CD4-positive, CD25-positive, alpha-beta regulatory T cell (primary cell): ENCODE data around the gene CTNNA2. TPM values are rescaled to one million over a fixed set of nuclear protein-coding genes. Genes with fewer than 3 reads are reported as not detected.

Experiments
- ATAC-seq, 2 donors: fragments of 150-1000 bp; cut with Tn5 transposase; one replicate each; pipeline ENCODE4 v1.10.0; 2021; ENCODE audit warnings: low read depth in 2 of 2, moderate number of reproducible peaks in 2 of 2, moderate library complexity in 1 of 2
- DNase-seq, 3 donors: peaks; one replicate each; pipeline versions ENCODE4 v3.0.0 to v3.0.0-alpha.2; 2012 to 2022; ENCODE audit warnings: mixed read lengths in 1 of 3
- H3K27ac ChIP-seq: one replicate; pipeline ENCODE4 v1.7.0; 2013; ENCODE audit warnings: mild to moderate bottlenecking, low read length; ENCODE audit not compliant: insufficient read depth, poor library complexity, severe bottlenecking
- H3K27me3 ChIP-seq: one replicate; pipeline ENCODE4 v1.7.0; 2013; ENCODE audit warnings: low read length; ENCODE audit not compliant: control insufficient read depth, insufficient read depth
- H3K36me3 ChIP-seq: one replicate; pipeline ENCODE4 v1.7.0; 2013; ENCODE audit warnings: mild to moderate bottlenecking, low read length, moderate library complexity; ENCODE audit not compliant: control insufficient read depth, insufficient read depth
- H3K4me1 ChIP-seq: 2 replicates; pipeline ENCODE4 v1.7.0; 2013; ENCODE audit warnings: mild to moderate bottlenecking, low read length; ENCODE audit not compliant: insufficient read depth, control insufficient read depth, poor library complexity, severe bottlenecking
- H3K4me3 ChIP-seq: one replicate; pipeline ENCODE4 v1.7.0; 2013; ENCODE audit warnings: low read depth, mild to moderate bottlenecking, low read length, moderate library complexity
- H3K9me3 ChIP-seq, 2 experiments: 1 replicate in 1 of 2; 2 replicates in 1 of 2; pipeline ENCODE4 v1.7.0; 2013; ENCODE audit warnings: low read length in 2 of 2, mild to moderate bottlenecking in 1 of 2, moderate library complexity in 1 of 2; ENCODE audit not compliant: control insufficient read depth in 2 of 2
- H3K27ac Mint-ChIP-seq, 3 donors: one replicate each; pipeline ENCODE4 v1.8.0; 2020 to 2022; ENCODE audit warnings: mild to moderate bottlenecking in 3 of 3, mixed read lengths in 3 of 3, moderate library complexity in 2 of 3
- H3K27me3 Mint-ChIP-seq: one replicate; pipeline ENCODE4 v1.8.0; 2022; ENCODE audit warnings: mild to moderate bottlenecking, mixed read lengths
- H3K36me3 Mint-ChIP-seq: one replicate; pipeline ENCODE4 v1.8.0; 2020; ENCODE audit warnings: mixed read lengths
- H3K4me1 Mint-ChIP-seq, 4 donors: one replicate each; pipeline ENCODE4 v1.8.0; 2020 to 2022; ENCODE audit warnings: mixed read lengths in 4 of 4, mild to moderate bottlenecking in 1 of 4
- H3K4me3 Mint-ChIP-seq, 4 donors: one replicate each; pipeline ENCODE4 v1.8.0; 2020 to 2022; ENCODE audit warnings: mild to moderate bottlenecking in 4 of 4, mixed read lengths in 4 of 4, moderate library complexity in 3 of 4
- H3K9me3 Mint-ChIP-seq, 7 donors: one replicate each; pipeline ENCODE4 v1.8.0; 2020 to 2022; ENCODE audit warnings: mixed read lengths in 7 of 7, mild to moderate bottlenecking in 3 of 7, moderate library complexity in 2 of 7
- polyA plus RNA-seq, 4 donors: library from polyadenylated mRNA; unstranded; fragments of 300-500 nt; fragmentation: Illumina TruSeq; gene quantifications; one replicate each; pipeline ENCODE4 v1.2.3, GENCODE V29; 2021
- total RNA-seq: library from RNA; stranded (reverse); gene quantifications from one replicate; pipeline ENCODE4 v1.2.3, GENCODE V29; 2022

Gene CTNNA2
- total and polyA plus RNA-seq, 5 donors from 2014 or later = not detected

- no peak for ATAC-seq
- H3K36me3 ChIP-seq = no peaks in the 10 kb centered on the region
- H3K27me3 ChIP-seq = no peaks in the 10 kb centered on the region
- H3K27ac Mint-ChIP-seq = no peak overlapping the region
- H3K4me3 ChIP-seq = no peak overlapping the region
- no peak for DNase-seq
- no peak overlapping the region for H3K27ac ChIP-seq
- no peaks in the 10 kb centered on the region for H3K4me1 Mint-ChIP-seq
- no peaks in the 10 kb centered on the region for H3K9me3 ChIP-seq
- no peaks in the 10 kb centered on the region for H3K36me3 Mint-ChIP-seq
- H3K4me3 Mint-ChIP-seq = no peak overlapping the region
- H3K9me3 Mint-ChIP-seq = peaks cover 1 to 24% (median 8%) of the 10 kb centered on the region in 7 donors
- H3K27me3 Mint-ChIP-seq = no peaks in the 10 kb centered on the region
- no peaks in the 10 kb centered on the region for H3K4me1 ChIP-seq
Observed at GRCh38 chr2:79822136-79822535, 309.3 kb downstream of the CTNNA2 start.

- H3K4me3 ChIP-seq = no peak overlapping the region
- DNase-seq (no peak), ATAC-seq (no peak)
- Mint-ChIP-seq H3K4me1 (no peaks in the 10 kb centered on the region), H3K36me3 (no peaks in the 10 kb centered on the region), H3K27ac (no peak overlapping the region), H3K27me3 (no peaks in the 10 kb centered on the region), H3K4me3 (no peak overlapping the region), H3K9me3 (peaks cover 1 to 22% (median 6%) of the 10 kb centered on the region in 7 donors)
- no peaks in the 10 kb centered on the region for H3K36me3 ChIP-seq
- H3K4me1 ChIP-seq = no peaks in the 10 kb centered on the region
- H3K27ac ChIP-seq = no peak overlapping the region
- no peaks in the 10 kb centered on the region for H3K27me3 ChIP-seq
- H3K9me3 ChIP-seq = peaks cover 0 to 5% of the 10 kb centered on the region in 2 experiments
Observed at GRCh38 chr2:79824086-79824786, 311.4 kb downstream of the CTNNA2 start.

- DNase-seq (no peak), ATAC-seq (no peak)
- Histone ChIP-seq H3K4me3 (no peak overlapping the region), H3K9me3 (peaks cover 0 to 5% of the 10 kb centered on the region in 2 experiments), H3K27me3 (no peaks in the 10 kb centered on the region), H3K27ac (no peak overlapping the region), H3K4me1 (no peaks in the 10 kb centered on the region), H3K36me3 (no peaks in the 10 kb centered on the region)
- H3K27me3 Mint-ChIP-seq = no peaks in the 10 kb centered on the region
- no peaks in the 10 kb centered on the region for H3K36me3 Mint-ChIP-seq
- no peak overlapping the region for H3K4me3 Mint-ChIP-seq
- H3K9me3 Mint-ChIP-seq = peaks cover 1 to 20% (median 4%) of the 10 kb centered on the region in 7 donors
- H3K4me1 Mint-ChIP-seq = no peaks in the 10 kb centered on the region
- H3K27ac Mint-ChIP-seq = no peak overlapping the region
Observed at GRCh38 chr2:79827881-79828280, 315.0 kb downstream of the CTNNA2 start.

- Histone ChIP-seq H3K4me3 (no peak overlapping the region), H3K4me1 (no peaks in the 10 kb centered on the region), H3K9me3 (peaks cover 0 to 5% of the 10 kb centered on the region in 2 experiments), H3K36me3 (no peaks in the 10 kb centered on the region), H3K27ac (no peak overlapping the region), H3K27me3 (no peaks in the 10 kb centered on the region)
- ATAC-seq (no peak), DNase-seq (no peak)
- no peaks in the 10 kb centered on the region for H3K4me1 Mint-ChIP-seq
- H3K4me3 Mint-ChIP-seq = no peak overlapping the region
- no peak overlapping the region for H3K27ac Mint-ChIP-seq
- no peaks in the 10 kb centered on the region for H3K27me3 Mint-ChIP-seq
- no peaks in the 10 kb centered on the region for H3K36me3 Mint-ChIP-seq
- peaks cover 0 to 13% (median 3%) of the 10 kb centered on the region in 7 donors for H3K9me3 Mint-ChIP-seq
Observed at GRCh38 chr2:79830501-79830900, 317.6 kb downstream of the CTNNA2 start.

GRCh38 chr2:79831961-79832360, 319.1 kb downstream of the CTNNA2 start:
- no peak overlapping the region for H3K27ac ChIP-seq
- H3K27ac Mint-ChIP-seq = no peak overlapping the region
- no peaks in the 10 kb centered on the region for H3K27me3 ChIP-seq
- no peaks in the 10 kb centered on the region for H3K36me3 Mint-ChIP-seq
- H3K4me3 Mint-ChIP-seq = no peak overlapping the region
- H3K4me1 ChIP-seq = no peaks in the 10 kb centered on the region
- DNase-seq (no peak), ATAC-seq (no peak)
- H3K4me1 Mint-ChIP-seq = no peaks in the 10 kb centered on the region
- H3K9me3 ChIP-seq = peaks cover 0 to 5% of the 10 kb centered on the region in 2 experiments
- peaks cover 0 to 11% (median 3%) of the 10 kb centered on the region in 7 donors for H3K9me3 Mint-ChIP-seq
- H3K27me3 Mint-ChIP-seq = no peaks in the 10 kb centered on the region
- no peak overlapping the region for H3K4me3 ChIP-seq
- H3K36me3 ChIP-seq = no peaks in the 10 kb centered on the region

GRCh38 chr2:79832511-79833234, 319.8 kb downstream of the CTNNA2 start:
- no peaks in the 10 kb centered on the region for H3K36me3 Mint-ChIP-seq
- H3K27ac Mint-ChIP-seq = no peak overlapping the region
- no peak for DNase-seq
- H3K4me3 Mint-ChIP-seq = no peak overlapping the region
- Histone ChIP-seq H3K27me3 (no peaks in the 10 kb centered on the region), H3K27ac (no peak overlapping the region), H3K4me3 (no peak overlapping the region), H3K9me3 (peaks cover 0 to 5% of the 10 kb centered on the region in 2 experiments), H3K36me3 (no peaks in the 10 kb centered on the region), H3K4me1 (no peaks in the 10 kb centered on the region)
- H3K4me1 Mint-ChIP-seq = no peaks in the 10 kb centered on the region
- no peak for ATAC-seq
- peaks cover 0 to 11% (median 3%) of the 10 kb centered on the region in 7 donors for H3K9me3 Mint-ChIP-seq
- no peaks in the 10 kb centered on the region for H3K27me3 Mint-ChIP-seq

GRCh38 chr2:79833235-79833878, 320.5 kb downstream of the CTNNA2 start:
- H3K4me1 ChIP-seq = no peaks in the 10 kb centered on the region
- H3K4me3 Mint-ChIP-seq = no peak overlapping the region
- peaks cover 0 to 15% (median 4%) of the 10 kb centered on the region in 7 donors for H3K9me3 Mint-ChIP-seq
- no peak overlapping the region for H3K27ac Mint-ChIP-seq
- H3K27me3 Mint-ChIP-seq = no peaks in the 10 kb centered on the region
- ATAC-seq (no peak), DNase-seq (no peak)
- H3K36me3 Mint-ChIP-seq = no peaks in the 10 kb centered on the region
- no peak overlapping the region for H3K27ac ChIP-seq
- H3K4me1 Mint-ChIP-seq = no peaks in the 10 kb centered on the region
- no peaks in the 10 kb centered on the region for H3K36me3 ChIP-seq
- H3K27me3 ChIP-seq = no peaks in the 10 kb centered on the region
- H3K4me3 ChIP-seq = no peak overlapping the region
- H3K9me3 ChIP-seq = peaks cover 0 to 1% of the 10 kb centered on the region in 2 experiments
